Chondrocyte (in vitro differentiated cells): ENCODE data around the gene RANBP3L. TPM values are rescaled to one million over a fixed set of nuclear protein-coding genes. Genes with fewer than 3 reads are reported as not detected.

Source experiments
- DNase-seq: peaks from one replicate; pipeline ENCODE4 v3.0.0; 2021; ENCODE audit warnings: mixed read lengths, low spot score
- H3K27ac Mint-ChIP-seq: one replicate; pipeline ENCODE4 v1.8.0; 2021; ENCODE audit warnings: mild to moderate bottlenecking, moderate library complexity, mixed read lengths; ENCODE audit not compliant: unreplicated experiment
- H3K27me3 Mint-ChIP-seq: 2 replicates; pipeline ENCODE4 v1.8.0; 2021; ENCODE audit warnings: low read depth, mixed read lengths
- H3K36me3 Mint-ChIP-seq: 2 replicates; pipeline ENCODE4 v1.8.0; 2021; ENCODE audit warnings: low read depth, mixed read lengths
- H3K4me1 Mint-ChIP-seq: 2 replicates; pipeline ENCODE4 v1.8.0; 2021; ENCODE audit warnings: low read depth, mild to moderate bottlenecking, mixed read lengths
- H3K4me3 Mint-ChIP-seq: one replicate; pipeline ENCODE4 v1.8.0; 2021; ENCODE audit warnings: mild to moderate bottlenecking, moderate library complexity, mixed read lengths; ENCODE audit not compliant: unreplicated experiment
- H3K9me3 Mint-ChIP-seq: 2 replicates; pipeline ENCODE4 v1.8.0; 2021; ENCODE audit warnings: low read depth, mixed read lengths
- total RNA-seq: library from RNA; stranded (reverse); gene quantifications from 3 replicates; pipeline ENCODE4 v1.2.1, GENCODE V29; 2021
- TF ChIP-seq, protein P1 (sequence below): fragments of 200-600 bp; sonication (generic); IDR thresholded peaks from 2 replicates; pipeline ENCODE4 v1.5.0; 2021; ENCODE audit warnings: antibody characterized with exemption, mild to moderate bottlenecking, moderate library complexity

The RANBP3L gene
- total RNA-seq, 1 donor from 2014 or later: 1.2 TPM

DNA sequence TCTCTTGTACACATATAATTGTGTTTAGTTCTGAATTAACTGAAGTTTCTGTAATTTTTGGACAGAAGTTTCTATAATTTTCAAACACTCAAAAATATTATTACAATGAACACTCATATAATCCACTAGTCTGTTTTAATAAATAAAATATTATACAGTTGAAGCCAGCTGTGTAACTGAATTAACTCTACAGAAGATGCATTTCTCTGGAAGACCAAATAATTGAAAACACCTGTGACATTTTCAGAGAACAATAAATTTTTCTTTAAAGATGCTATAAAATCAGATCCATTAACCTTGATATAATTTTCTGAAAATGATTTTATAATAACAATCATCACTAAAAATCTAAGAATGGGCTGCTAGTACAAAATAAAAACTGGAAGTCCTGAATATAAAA, 74.7 kb downstream of the RANBP3L start:
- Mint-ChIP-seq H3K27ac (no peak overlapping the region), H3K9me3 (no peaks in the 10 kb centered on the region), H3K36me3 (peaks cover 12% of the 10 kb centered on the region), H3K4me3 (no peak overlapping the region), H3K27me3 (no peaks in the 10 kb centered on the region), H3K4me1 (peaks cover 26% of the 10 kb centered on the region)
- no peak for DNase-seq
- TF ChIP-seq, protein P1, sequence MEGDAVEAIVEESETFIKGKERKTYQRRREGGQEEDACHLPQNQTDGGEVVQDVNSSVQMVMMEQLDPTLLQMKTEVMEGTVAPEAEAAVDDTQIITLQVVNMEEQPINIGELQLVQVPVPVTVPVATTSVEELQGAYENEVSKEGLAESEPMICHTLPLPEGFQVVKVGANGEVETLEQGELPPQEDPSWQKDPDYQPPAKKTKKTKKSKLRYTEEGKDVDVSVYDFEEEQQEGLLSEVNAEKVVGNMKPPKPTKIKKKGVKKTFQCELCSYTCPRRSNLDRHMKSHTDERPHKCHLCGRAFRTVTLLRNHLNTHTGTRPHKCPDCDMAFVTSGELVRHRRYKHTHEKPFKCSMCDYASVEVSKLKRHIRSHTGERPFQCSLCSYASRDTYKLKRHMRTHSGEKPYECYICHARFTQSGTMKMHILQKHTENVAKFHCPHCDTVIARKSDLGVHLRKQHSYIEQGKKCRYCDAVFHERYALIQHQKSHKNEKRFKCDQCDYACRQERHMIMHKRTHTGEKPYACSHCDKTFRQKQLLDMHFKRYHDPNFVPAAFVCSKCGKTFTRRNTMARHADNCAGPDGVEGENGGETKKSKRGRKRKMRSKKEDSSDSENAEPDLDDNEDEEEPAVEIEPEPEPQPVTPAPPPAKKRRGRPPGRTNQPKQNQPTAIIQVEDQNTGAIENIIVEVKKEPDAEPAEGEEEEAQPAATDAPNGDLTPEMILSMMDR: no peak

DNA sequence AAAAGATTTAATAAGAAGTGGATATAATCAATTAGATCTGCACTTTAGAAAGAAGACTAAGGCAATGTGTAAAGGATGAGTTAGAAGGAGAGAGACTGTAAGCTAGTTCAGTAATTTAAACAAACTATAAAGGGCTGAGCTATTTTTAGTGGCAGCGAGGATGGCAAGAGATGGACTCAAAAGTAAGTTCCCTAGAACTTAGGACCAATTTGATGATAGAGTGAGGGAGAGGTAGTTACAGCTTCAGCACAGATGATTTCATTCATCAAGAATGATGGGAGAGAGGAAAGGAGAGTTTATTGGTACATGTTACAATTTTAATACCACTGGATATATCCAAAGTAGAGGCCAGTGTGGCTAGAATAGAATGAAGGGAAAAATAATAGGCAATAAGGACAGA, 79.1 kb downstream of the RANBP3L start:
- Mint-ChIP-seq H3K27me3 (no peaks in the 10 kb centered on the region), H3K36me3 (peaks cover 21% of the 10 kb centered on the region), H3K4me1 (no peaks in the 10 kb centered on the region), H3K4me3 (no peak overlapping the region), H3K27ac (no peak overlapping the region), H3K9me3 (no peaks in the 10 kb centered on the region)
- TF ChIP-seq, protein P1: no peak
- no peak for DNase-seq

DNA sequence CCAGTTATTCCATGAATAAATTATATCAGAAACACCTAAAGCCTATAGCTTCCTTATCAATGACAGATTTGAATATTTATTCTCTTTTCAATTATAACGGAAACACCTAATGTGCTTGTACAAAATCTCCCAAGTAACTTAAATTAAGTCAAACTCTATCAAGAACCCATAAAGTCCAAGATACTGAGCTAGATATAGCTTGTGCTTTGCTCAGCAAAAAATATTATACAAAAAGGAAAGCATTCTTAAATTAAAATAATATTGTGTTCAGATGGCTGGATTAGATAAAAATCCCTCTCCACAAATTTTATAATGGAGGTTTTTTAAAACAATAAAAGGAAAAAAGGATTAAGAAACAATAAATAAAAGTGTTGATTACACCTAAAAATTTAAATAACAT, 83.7 kb downstream of the RANBP3L start:
- Mint-ChIP-seq H3K9me3 (no peaks in the 10 kb centered on the region), H3K36me3 (peaks cover 17% of the 10 kb centered on the region), H3K4me1 (no peaks in the 10 kb centered on the region), H3K4me3 (no peak overlapping the region), H3K27me3 (no peaks in the 10 kb centered on the region), H3K27ac (no peak overlapping the region)
- TF ChIP-seq, protein P1: no peak
- no peak for DNase-seq

DNA sequence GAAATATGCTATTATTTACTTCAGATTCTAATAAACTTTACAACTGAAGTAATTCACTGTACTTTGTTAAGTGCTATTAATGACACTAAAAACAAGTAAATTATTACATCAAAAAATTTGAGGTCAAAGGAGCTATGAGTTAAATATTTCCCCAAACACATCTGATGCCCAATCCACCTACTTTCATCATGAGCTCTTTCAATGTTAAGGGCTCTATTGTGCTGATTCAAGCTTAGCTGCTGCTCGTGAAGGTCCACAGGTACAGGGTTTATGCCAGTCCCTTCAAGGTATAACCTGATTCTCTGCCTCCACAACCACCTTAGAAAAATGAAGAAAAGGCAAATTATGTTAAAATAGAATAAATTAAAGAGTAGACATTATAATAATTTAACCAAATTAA, 84.1 kb downstream of the RANBP3L start:
- H3K27me3 Mint-ChIP-seq: no peaks in the 10 kb centered on the region
- no peak overlapping the region for H3K27ac Mint-ChIP-seq
- peaks cover 4% of the 10 kb centered on the region for H3K4me1 Mint-ChIP-seq
- TF ChIP-seq, protein P1: no peak
- peaks cover 21% of the 10 kb centered on the region for H3K36me3 Mint-ChIP-seq
- DNase-seq: no peak
- H3K4me3 Mint-ChIP-seq: no peak overlapping the region
- H3K9me3 Mint-ChIP-seq: no peaks in the 10 kb centered on the region

DNA sequence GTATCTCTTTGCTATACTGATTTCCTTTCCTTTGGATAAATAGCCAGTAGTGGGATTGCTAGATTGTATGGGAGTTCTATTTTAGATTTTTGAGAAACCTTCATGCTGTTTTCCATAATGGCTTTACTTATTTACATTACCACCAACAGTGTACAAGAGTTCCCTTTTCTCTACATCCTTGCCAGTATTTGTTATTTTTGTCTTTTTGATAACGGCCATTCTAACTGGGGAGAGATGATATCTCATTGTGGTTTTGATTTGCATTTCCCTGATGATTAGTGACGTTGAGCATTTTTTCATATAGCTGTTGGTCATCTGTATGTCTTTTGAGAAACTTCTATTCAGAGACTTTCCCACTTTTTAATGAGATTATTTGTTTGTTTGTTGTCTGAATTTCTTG, 85.8 kb downstream of the RANBP3L start:
- Mint-ChIP-seq H3K4me3 (no peak overlapping the region), H3K36me3 (peaks cover 21% of the 10 kb centered on the region), H3K27ac (no peak overlapping the region)

More for the DNA sequence above, 85.8 kb downstream of the RANBP3L start:
- Mint-ChIP-seq H3K4me1 (peaks cover 10% of the 10 kb centered on the region), H3K27me3 (no peaks in the 10 kb centered on the region), H3K9me3 (no peaks in the 10 kb centered on the region)
- no peak for DNase-seq
- TF ChIP-seq, protein P1: no peak
